Measurements from ENCODE around the gene GPR18. TPM values are rescaled to one million over a fixed set of nuclear protein-coding genes. Genes with fewer than 3 reads are reported as not detected.

GPR18 gene
- total RNA-seq, 2 donors from 2014 or later = 2.0 to 8.4 TPM

DNA sequence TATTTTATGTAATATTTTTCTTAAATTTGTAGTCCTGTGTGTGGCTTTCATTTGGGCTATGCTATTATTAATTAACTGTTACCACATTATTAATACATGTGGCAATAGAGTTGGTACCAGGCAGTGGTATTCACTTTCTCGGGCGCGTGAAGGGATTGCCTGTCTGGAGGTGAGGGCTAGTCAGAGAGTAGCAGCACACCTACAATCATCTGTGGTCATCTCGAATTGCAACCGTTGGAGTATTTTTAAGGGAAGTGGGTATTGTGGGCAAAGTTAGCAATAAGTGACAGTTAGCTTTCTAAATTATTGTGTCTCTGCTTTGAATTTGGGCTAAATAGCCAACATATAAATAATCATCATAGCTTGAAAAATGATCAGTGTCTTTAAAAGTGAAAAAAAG lies 20.0 kb upstream of the GPR18 start:
- DNase-seq (ENCODE audit: low spot score in 2 of 2) (no peak), ATAC-seq (no peak)
- Mint-ChIP-seq H3K9me3 (no peaks in the 10 kb centered on the region), H3K36me3 (peaks cover 8 to 25% of the 10 kb centered on the region in 2 donors), H3K27ac (no peak overlapping the region)

DNA sequence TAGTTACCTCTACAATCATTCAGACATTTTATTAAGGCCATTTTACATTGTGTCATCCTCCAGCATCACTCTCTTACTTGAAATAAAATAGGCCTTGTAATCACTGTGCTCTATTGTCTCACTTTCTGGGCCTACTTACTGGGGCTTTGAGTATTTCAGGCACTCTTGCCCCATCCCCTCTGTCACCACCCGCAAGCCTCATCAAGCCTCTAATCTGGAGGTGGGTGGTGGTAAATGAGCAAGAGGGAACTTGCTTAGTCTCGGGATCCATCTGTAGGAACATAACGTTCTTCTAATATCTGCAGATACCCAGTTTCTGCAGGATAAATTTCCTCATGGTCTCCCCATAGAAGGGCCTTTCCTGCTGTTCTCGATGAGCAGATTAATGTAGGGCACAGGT lies 19.4 kb upstream of the GPR18 start:
- ATAC-seq (no peak), DNase-seq (ENCODE audit: low spot score in 2 of 2) (no peak)
- peaks cover 8 to 30% of the 10 kb centered on the region in 2 donors for H3K36me3 Mint-ChIP-seq
- no peak overlapping the region for H3K27ac Mint-ChIP-seq
- H3K9me3 Mint-ChIP-seq = no peaks in the 10 kb centered on the region

DNA sequence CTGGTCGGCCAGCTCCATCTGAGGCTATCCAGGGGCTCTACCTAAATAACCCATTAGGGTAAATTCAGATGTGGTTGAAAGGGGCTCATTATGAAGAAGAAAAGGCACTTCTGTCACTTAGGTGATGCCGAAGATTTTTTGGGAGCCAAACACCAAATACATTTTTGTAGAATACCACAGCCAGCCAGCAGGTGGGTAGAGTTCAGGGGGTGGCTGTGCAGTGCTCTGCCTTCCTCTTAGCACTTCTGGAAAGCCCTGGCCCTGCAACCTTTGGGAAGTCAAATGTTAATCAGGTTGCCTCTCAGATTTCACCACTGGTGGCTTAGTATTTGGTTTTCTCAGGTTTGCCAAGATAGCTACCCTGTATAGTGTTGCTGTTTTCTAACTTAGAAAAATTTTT lies 18.5 kb upstream of the GPR18 start:
- H3K9me3 Mint-ChIP-seq = peaks cover 0 to 6% of the 10 kb centered on the region in 2 donors
- H3K27ac Mint-ChIP-seq = peak overlapping the region in 1 of 2 donors; percentile 83
- no peak for DNase-seq (ENCODE audit: low spot score in 2 of 2)
- no peak for ATAC-seq
- peaks cover 15 to 40% of the 10 kb centered on the region in 2 donors for H3K36me3 Mint-ChIP-seq

DNA sequence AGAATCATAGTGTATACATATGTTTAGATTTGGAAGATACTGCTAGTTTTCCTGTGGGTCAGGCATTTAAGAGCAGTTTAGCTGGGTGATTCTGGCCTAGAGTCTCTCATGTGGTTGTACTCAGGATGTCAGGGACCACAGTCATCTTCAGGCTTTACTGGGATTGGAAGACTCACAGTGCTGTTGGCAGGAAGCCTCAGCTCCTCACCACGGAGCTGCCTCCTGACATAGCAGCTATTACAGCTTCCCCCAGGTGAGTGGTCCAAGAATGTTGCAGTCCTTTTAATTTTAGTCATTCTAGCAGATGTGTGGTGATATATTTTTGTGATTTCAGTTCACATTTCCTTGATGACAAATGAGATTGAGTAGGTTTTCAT lies 16.9 kb upstream of the GPR18 start:
- peak overlapping the region; percentile 37 to 83 for H3K27ac Mint-ChIP-seq
- peak in 1 of 2 donors; percentile 49 for DNase-seq (ENCODE audit: low spot score in 2 of 2)
- ATAC-seq = peak; percentile 89 to 96
- peaks cover 0 to 6% of the 10 kb centered on the region in 2 donors for H3K9me3 Mint-ChIP-seq
- peaks cover 15 to 38% of the 10 kb centered on the region in 2 donors for H3K36me3 Mint-ChIP-seq

DNA sequence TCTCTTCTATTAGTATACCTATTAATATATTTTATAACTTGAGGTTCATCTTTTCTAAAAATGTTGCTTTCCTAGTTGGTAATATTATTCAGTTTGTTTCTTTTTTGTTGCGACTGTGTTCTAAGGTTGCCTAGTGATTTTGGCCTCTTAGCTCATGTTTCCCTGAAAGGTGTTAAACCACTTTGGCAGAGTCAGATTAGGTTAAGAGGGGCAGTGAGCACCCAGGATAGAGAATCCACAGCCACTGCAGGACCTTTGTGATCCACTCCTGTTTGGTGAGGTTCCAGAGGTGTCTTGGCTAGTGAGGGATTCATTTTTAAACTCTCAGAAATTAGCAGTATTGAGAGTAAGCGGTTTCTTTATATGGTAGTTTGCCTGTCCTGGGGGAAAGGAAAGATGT lies 14.9 kb upstream of the GPR18 start:
- H3K36me3 Mint-ChIP-seq = peaks cover 15 to 38% of the 10 kb centered on the region in 2 donors
- DNase-seq (ENCODE audit: low spot score in 2 of 2) (no peak), ATAC-seq (peak; percentile 34 to 46)
- H3K27ac Mint-ChIP-seq = peak overlapping the region; percentile 54 to 79
- H3K9me3 Mint-ChIP-seq = peaks cover 0 to 6% of the 10 kb centered on the region in 2 donors

DNA sequence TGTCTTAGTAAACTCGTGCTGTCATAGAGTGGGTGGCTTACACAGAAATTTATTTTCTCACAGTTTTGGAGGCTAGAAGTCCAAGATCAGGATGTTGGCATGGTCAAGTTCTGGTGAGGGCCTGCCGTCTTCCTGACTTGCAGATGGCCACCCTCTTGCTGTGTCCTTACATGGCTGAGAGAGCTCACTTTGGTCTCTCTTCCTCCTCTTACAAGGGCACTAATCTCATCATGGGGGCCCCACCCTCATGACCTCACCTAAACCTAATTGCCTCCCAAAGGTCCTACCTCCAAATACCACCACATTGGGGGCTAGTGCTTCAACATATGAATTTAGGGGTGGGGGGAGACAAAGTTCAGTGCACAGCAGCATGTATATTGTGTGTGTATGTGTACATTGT lies 14.3 kb upstream of the GPR18 start:
- H3K9me3 Mint-ChIP-seq = peaks cover 0 to 6% of the 10 kb centered on the region in 2 donors
- DNase-seq (ENCODE audit: low spot score in 2 of 2) (no peak), ATAC-seq (no peak)
- peak overlapping the region in 1 of 2 donors; percentile 54 for H3K27ac Mint-ChIP-seq
- peaks cover 15 to 33% of the 10 kb centered on the region in 2 donors for H3K36me3 Mint-ChIP-seq

DNA sequence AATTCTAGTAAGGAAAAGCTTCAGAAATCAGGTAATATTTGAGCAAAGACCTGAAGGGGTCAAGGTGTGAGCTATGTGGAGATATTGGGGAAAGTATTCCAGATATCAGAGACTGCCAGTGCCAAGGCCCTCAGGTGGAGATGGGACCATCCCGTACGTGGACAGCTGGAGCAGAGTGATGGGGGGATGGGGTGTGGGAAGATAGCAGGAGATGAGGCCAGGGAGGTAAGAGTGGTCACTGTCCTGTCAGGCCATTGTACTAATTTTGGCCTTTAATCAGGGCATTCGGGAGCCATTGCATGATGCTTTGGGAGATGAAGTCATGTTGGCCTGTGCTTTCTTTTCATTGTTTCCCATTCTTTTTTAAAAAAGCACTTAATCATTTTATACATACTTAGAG lies 13.1 kb upstream of the GPR18 start:
- ATAC-seq (no peak), DNase-seq (ENCODE audit: low spot score in 2 of 2) (no peak)
- peaks cover 15 to 32% of the 10 kb centered on the region in 2 donors for H3K36me3 Mint-ChIP-seq
- H3K27ac Mint-ChIP-seq = peak overlapping the region in 1 of 2 donors; percentile 54
- peaks cover 0 to 6% of the 10 kb centered on the region in 2 donors for H3K9me3 Mint-ChIP-seq

DNA sequence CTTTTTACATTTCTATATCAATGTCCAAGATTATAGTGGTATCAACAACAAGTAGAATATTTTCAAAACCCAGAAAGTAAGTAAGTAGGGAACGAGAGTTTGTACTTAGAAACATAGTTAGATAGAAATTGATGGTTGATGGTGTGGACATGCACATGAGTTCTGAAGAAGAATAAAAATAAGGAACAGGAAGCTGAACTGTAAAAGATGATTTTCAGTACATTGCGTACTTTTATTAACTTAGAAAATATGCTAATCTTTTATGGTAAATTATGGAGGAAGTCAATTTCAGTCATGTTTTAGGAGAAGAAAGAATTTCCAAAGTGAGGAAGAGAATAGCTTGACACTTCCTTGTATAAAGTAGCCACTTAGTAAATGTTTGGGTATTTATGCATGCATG lies 12.3 kb upstream of the GPR18 start:
- no peak for ATAC-seq
- H3K9me3 Mint-ChIP-seq = peaks cover 0 to 6% of the 10 kb centered on the region in 2 donors
- H3K27ac Mint-ChIP-seq = no peak overlapping the region
- DNase-seq (ENCODE audit: low spot score in 2 of 2) = no peak
- H3K36me3 Mint-ChIP-seq = peaks cover 7 to 32% of the 10 kb centered on the region in 2 donors

DNA sequence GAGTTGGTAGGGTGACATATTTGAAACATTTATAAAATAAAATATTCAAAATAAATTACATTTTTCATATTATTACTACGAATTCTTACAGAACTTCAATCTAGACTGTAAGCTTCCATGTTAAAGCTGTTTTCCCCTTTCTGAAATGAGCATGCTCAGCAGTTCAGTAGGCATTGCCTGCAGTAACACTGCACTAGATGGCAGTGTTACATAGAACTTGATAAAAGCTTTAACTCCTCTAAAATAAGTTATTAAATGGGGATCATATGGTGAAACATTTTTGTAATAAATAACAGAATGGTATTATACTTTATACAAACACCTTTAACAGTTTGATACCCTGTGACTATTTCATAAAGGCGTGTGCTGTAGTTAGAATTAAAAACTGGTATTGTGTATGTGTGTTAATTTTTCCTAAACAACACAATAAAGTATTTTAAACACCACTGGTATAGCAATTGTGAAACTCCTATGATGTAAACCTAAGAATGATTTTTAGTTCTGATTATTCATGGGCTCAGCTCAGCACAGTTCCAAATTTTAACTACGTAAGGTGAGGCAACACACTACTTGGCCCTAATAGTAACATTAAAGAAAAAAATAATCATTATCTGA lies 11.6 kb upstream of the GPR18 start:
- Mint-ChIP-seq H3K36me3 (peaks cover 7 to 29% of the 10 kb centered on the region in 2 donors), H3K27ac (no peak overlapping the region), H3K9me3 (peaks cover 0 to 6% of the 10 kb centered on the region in 2 donors)
- DNase-seq (ENCODE audit: low spot score in 2 of 2) = no peak
- peak in 1 of 2 donors; percentile 46 for ATAC-seq

DNA sequence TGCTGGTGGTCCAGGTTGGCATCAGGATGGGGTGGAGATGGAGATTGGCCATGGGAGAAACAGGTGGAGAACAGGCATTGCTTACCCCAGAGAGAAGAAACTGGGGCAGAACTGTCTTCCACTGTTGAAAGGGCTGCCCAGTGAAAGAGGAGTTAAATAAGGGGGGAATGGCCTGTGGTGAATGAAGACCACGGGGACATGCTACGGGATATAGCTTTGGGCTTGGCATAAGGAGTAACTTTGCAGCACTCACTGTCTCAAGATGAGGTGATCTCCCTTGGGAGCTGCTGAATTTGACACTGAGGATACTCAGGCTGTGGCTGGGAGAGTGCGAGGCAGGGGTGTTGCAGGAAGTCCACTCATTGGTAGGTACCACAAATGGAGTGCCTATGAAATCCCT lies 10.6 kb upstream of the GPR18 start:
- Mint-ChIP-seq H3K9me3 (peaks cover 0 to 6% of the 10 kb centered on the region in 2 donors), H3K36me3 (peaks cover 7 to 27% of the 10 kb centered on the region in 2 donors), H3K27ac (no peak overlapping the region)
- ATAC-seq = peak in 1 of 2 donors; percentile 26
- DNase-seq (ENCODE audit: low spot score in 2 of 2) = no peak

DNA sequence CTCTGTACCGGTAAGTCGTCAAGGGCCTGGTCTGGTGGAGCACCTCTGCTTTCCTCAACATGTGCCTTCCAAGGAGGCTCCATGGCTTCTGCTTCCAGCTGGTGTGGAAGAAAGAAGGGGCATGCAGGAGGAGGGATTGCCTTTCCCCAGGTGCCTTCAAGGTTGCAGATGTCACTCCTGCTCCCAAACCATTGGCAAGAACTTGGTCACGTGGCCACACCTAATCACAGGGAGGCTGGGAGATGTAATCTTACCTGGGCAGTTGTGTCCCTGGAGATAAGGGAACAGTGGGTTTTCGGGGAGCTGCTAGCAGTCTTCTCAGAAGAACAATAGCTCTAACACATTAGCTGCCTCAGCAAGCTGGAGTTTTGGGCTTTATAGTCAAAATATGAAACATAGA lies 9.7 kb upstream of the GPR18 start:
- DNase-seq (ENCODE audit: low spot score in 2 of 2) (no peak), ATAC-seq (no peak)
- Mint-ChIP-seq H3K27ac (no peak overlapping the region), H3K36me3 (peaks cover 7 to 26% of the 10 kb centered on the region in 2 donors), H3K9me3 (peaks cover 0 to 6% of the 10 kb centered on the region in 2 donors)

DNA sequence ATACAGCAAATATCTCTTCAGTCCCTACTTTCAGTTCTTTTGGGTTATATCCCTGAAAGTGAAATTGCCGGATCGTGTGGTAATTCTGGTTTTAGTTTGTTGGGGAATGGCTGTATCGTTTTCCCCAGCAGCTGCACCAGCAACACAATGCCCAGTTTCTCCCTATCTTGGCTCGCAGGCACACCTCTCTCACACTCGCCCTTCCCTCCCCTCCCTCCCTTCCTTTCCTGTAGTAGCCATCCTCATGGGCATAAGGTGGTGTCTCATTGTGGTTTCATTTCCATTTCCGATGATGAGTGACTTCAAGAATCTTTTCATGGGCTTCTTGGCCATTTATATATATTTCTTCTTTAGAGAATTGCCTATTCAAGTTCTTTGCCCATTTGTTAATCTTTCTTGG lies 8.6 kb upstream of the GPR18 start:
- H3K36me3 Mint-ChIP-seq = peaks cover under 1 to 15% of the 10 kb centered on the region in 2 donors
- no peak for ATAC-seq

DNA sequence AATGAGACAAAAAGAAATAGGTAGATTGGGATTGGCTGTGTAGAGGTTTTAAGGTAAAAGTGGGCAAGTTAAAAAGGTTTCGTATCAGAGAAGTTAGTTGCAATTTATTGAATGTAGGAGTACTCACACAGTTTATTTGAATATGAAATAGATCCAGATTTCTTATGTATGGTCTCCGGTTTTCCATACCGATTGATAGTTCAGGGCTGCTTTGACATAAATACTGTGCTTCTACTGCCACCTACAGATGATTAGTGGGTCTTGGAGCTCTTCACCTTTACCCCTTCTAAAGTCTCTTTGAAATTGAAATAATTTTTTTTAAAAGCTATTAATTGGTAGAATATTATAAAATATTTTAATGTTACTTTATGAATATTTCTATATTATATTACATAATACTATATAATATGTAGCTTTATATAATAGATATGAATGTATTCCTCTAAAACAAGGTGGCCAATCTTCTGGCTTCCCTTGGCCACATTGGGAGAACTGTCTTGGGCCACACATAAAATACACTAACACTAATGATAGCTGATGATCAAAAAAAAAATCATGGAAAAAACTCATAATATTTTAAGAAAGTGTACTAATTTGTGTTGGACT lies 7.7 kb upstream of the GPR18 start:
- H3K36me3 Mint-ChIP-seq = peaks cover 0 to 8% of the 10 kb centered on the region in 2 donors
- H3K27ac Mint-ChIP-seq = peak overlapping the region; percentile 2 to 93
- no peak for DNase-seq (ENCODE audit: low spot score in 2 of 2)
- peak; percentile 39 to 43 for ATAC-seq
- no peaks in the 10 kb centered on the region for H3K9me3 Mint-ChIP-seq

More for the DNA sequence above, 8.6 kb upstream of the GPR18 start:
- no peak for DNase-seq (ENCODE audit: low spot score in 2 of 2)
- H3K27ac Mint-ChIP-seq = no peak overlapping the region
- H3K9me3 Mint-ChIP-seq = peaks cover 0 to under 1% of the 10 kb centered on the region in 2 donors

DNA sequence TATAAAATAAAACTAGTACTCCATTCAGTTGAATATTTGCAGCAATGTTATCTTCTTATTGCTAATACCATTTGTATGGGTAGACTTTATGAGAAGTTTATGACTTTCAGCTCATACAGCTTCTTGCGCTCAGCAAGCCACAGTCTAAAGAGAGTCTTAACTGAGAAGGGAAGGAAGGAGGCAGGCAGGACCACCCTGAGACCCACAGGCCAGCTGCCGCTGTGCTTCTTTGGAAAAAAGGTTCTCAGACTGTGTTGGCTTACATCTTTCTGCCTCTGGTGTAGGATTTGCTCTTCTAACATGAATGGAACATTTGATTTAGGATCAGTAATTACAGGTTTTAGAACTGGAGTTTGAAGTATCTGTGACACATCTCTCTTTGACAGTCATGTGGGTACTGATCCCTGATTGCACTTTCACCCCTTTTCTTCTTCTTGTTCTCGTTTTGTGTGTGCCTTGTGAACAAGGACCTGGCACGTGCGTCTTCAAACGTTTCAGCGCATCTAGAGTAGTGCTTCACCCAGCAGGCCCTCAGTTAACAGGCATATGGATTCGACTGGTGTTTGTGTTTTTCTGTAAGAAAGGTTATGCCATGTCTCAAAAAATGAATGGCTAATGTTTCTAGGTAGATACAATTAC lies 7.1 kb upstream of the GPR18 start:
- ATAC-seq (peak; percentile 89 to 92), DNase-seq (ENCODE audit: low spot score in 2 of 2) (peak in 1 of 2 donors; percentile 54)
- Mint-ChIP-seq H3K27ac (peak overlapping the region; percentile 2 to 93), H3K9me3 (no peaks in the 10 kb centered on the region), H3K36me3 (peaks cover 0 to 7% of the 10 kb centered on the region in 2 donors)

DNA sequence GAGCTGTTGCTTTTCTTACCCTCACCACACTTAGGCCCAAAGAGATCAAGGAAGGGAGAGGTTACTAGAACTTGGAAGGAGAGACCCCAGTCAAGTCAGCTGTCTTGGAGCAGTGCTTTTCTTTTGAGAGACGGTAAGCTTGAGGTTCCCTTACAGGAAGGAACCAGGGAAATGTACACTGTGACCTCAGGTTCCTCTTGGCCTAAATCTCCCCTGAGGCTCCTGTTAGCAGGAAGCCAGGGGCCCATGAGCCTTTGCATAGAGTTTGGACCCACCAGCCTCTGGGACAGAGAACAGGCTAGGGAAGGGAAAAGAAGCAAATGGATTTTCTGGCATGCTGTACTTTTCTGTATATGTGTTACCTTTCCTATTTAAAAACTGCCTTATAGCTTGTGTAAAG lies 5.9 kb upstream of the GPR18 start:
- Mint-ChIP-seq H3K27ac (no peak overlapping the region), H3K9me3 (no peaks in the 10 kb centered on the region), H3K36me3 (peaks cover 6 to 18% of the 10 kb centered on the region in 2 donors)
- ATAC-seq (no peak), DNase-seq (ENCODE audit: low spot score in 2 of 2) (no peak)

DNA sequence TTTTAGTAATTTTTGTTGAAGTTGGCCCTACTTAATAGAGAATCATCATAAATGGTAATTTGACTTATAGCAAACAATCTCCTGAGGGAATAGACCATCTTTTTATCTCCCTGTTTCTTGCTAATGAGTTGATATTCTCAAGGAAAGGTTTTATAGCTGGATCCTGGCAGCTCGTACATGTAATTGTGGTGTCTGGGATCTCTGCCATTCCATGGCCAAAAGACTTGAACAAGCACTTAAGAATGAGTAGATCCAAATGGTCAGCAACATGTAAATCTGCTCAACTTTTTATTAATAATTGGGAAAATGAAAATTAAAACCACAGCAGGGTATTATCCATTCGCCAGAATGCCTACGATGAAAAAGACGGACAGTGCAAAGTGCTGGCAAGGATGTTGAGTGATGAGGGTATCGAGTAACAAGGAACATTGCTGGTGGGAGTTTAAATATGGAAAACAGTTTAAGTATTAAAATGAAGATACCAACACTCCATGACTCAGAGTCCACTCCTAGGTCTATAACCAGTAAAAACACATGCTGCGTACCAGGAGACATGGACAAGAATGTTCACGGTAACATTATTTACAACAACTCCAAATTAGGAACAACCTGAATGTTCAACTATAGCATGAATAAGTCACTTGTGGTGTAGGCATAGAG lies 5.1 kb upstream of the GPR18 start:
- no peak for ATAC-seq
- no peak overlapping the region for H3K27ac Mint-ChIP-seq
- H3K9me3 Mint-ChIP-seq = no peaks in the 10 kb centered on the region
- no peak for DNase-seq (ENCODE audit: low spot score in 2 of 2)
- peaks cover 6 to 20% of the 10 kb centered on the region in 2 donors for H3K36me3 Mint-ChIP-seq

DNA sequence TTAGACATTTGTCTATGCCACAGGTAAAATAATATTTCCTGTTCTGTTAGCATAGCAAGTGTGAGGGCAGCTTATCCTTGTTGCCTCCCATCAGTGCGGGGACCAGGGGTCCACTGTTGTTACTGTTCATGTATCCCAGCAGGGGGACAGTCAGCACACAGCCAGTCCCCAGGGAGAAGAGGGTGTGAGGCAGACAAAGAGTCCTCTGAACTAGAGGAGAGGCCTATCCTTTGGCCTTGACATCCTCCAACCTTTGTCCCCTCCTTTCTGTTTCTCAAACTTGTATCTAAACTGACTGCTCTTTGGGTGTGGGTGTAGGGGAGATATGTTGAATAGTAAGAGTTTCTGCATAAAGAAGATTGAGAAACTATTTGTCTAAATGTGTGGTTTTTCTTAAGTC lies 2.9 kb upstream of the GPR18 start:
- Mint-ChIP-seq H3K9me3 (no peaks in the 10 kb centered on the region), H3K36me3 (peaks cover 6 to 30% of the 10 kb centered on the region in 2 donors), H3K27ac (no peak overlapping the region)
- DNase-seq (ENCODE audit: low spot score in 2 of 2) (no peak), ATAC-seq (no peak)

Data from activated naive CD4-positive, alpha-beta T cell treated with anti-CD3 and anti-CD28 coated beads, Interleukin-2, amount 50 U/mL, for 72 hours (primary cell).